ENCODE results near the gene ASTN2. TPM values are rescaled to one million over a fixed set of nuclear protein-coding genes. Genes with fewer than 3 reads are reported as not detected.

ASTN2 gene

GRCh38 chr9:116377179-116377798, 1037.6 kb downstream of the ASTN2 start:
- Histone ChIP-seq H3K14ac (ENCODE audit: low read length) (no peak overlapping the region), H4K8ac (ENCODE audit: low read depth, low read length) (no peak overlapping the region), H2BK5ac (ENCODE audit: low read length) (no peak overlapping the region), H2BK120ac (ENCODE audit: low read depth, low read length) (no peak overlapping the region), H3K36me3 (replicated peaks in 1 of 2; ENCODE audit: control insufficient read depth in 2 of 2, insufficient read depth in 2 of 2, low read length in 2 of 2) (peaks cover 0 to 78% of the 10 kb centered on the region in 2 donors), H3K9ac (ENCODE audit: low read depth, low read length, poor library complexity) (no peak overlapping the region), H2AK5ac (ENCODE audit: low read depth, low read length) (no peak overlapping the region), H3K27me3 (ENCODE audit: control insufficient read depth in 3 of 3, insufficient read depth in 3 of 3, low read depth in 1 of 3, low read length in 3 of 3) (no peaks in the 10 kb centered on the region), H3K4me1 (ENCODE audit: control insufficient read depth in 2 of 2, insufficient read depth in 1 of 2, low read depth in 1 of 2, low read length in 2 of 2) (peaks cover 0 to under 1% of the 10 kb centered on the region in 2 donors), H3K4me2 (ENCODE audit: insufficient read depth, low read length, poor library complexity, severe bottlenecking) (no peak overlapping the region), H4K91ac (ENCODE audit: low read depth, low read length, poor library complexity) (no peak overlapping the region), H2BK15ac (ENCODE audit: low read length) (no peak overlapping the region), H3K18ac (ENCODE audit: low read length) (no peak overlapping the region), H2BK12ac (ENCODE audit: low read length) (no peak overlapping the region), H3K9me3 (replicated peaks in 1 of 2; ENCODE audit: control insufficient read depth in 2 of 2, insufficient read depth in 1 of 2, low read depth in 1 of 2, low read length in 2 of 2) (no peaks in the 10 kb centered on the region), H3K27ac (replicated peaks; ENCODE audit: low read length) (no peak overlapping the region), H3K4ac (ENCODE audit: low read length) (no peak overlapping the region), H2AFZ (ENCODE audit: low read length) (no peak overlapping the region), H3K23ac (ENCODE audit: low read depth, low read length, poor library complexity) (no peak overlapping the region), H3K79me1 (ENCODE audit: low read depth, low read length) (no peaks in the 10 kb centered on the region), H3K4me3 (ENCODE audit: low read length in 2 of 2) (no peak overlapping the region)
- WGBS, 2 donors (ENCODE audit: extremely low coverage in 2 of 2, insufficient read length in 2 of 2, insufficient replicate concordance in 1 of 2), result no CpG with 5 or more reads among the region's 8 CpGs
- DNase-seq (ENCODE audit: low spot score), result no peak

Small RNAs within 50 kb of the gene (small RNA-seq; reads per million reads assigned to genes)
- gene SNORA70C (ENCODE audit: insufficient read depth), result not detected
